NCI-H1930 (cell line): ENCODE measurements around the gene CAMK2N2.

ENCODE experiments used
- DNase-seq, 2 experiments: peaks; one replicate each; lab custom pipeline; 2025; lab: John Stamatoyannopoulos, UW

CAMK2N2 gene

DNA sequence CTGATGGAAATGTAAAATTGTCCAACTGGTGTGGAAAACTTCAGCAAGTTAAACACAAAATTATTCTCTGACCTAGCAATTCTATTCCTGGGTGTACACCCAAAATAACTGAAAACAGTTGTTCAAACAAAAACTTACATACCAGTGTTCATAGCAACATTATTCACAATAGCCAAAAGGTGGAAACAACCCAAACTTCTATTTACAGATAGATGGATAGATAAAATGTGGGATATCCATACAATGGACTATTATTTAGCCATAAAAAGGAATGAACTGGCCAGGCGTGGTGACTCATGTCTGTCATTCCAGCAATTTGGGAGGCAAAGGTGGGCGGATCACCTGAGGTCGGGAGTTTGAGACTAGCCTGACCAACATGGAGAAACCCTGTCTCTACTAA is 38.8 kb downstream of the CAMK2N2 start:
- no peak for DNase-seq

DNA sequence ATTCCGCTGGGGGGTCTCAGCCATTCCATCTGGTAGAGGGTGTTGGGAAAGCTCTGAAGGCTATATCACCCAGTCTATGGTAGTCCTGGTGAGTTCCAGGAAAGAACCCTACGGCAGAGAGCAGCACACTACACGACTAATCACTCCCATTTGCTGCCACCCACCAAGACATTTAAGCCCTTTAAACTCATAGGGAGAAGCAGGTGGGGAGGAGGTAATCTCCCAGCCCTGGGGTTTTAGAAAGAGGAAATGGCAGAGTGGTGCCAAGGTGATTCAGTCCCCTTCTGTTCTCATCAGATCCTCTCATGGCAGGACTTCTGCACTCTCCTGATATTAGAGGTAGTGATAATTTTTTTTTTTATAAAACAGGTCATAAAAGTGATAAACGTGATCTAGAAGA is 42.5 kb downstream of the CAMK2N2 start:
- DNase-seq = no peak

DNA sequence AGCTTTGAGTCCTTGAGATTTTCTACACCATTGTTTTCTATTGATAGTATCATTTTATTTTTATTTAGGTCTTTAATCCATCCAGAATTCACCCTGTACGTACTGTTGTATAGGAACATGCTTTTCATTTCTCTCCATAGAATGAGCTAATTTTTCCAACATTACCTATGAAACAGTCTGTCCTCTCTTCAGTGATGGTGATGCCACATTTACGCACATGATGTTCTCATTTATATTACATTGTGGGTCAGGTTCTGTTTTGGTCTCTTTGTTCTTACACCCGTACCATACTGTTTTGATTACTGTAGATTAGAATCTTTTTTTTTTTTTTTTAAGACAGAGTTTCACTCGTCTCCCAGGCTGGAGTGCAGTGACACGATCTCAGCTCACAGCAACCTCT is 49.6 kb downstream of the CAMK2N2 start:
- DNase-seq = no peak

DNA sequence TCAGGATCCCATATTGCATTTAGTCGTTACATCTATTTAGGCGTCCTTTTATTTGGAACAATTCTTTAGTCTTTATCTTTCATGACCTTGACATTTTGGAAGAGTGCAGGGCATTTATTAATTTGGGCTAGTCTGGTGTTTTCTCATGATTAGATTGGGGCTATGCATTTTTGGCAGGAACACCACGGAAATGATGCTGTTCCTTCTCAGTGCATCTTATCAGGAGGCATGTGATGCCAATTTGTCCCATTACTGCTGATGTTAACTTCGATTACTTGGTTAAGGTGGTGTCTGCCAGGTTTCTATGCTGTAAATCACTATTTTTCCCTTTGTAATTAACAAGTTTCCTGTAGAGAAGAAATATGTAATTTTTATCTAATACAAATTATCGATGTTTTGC is 50.1 kb downstream of the CAMK2N2 start:
- DNase-seq = no peak
